ENCODE measurements around the gene SPNS3.

Gene SPNS3

DNA sequence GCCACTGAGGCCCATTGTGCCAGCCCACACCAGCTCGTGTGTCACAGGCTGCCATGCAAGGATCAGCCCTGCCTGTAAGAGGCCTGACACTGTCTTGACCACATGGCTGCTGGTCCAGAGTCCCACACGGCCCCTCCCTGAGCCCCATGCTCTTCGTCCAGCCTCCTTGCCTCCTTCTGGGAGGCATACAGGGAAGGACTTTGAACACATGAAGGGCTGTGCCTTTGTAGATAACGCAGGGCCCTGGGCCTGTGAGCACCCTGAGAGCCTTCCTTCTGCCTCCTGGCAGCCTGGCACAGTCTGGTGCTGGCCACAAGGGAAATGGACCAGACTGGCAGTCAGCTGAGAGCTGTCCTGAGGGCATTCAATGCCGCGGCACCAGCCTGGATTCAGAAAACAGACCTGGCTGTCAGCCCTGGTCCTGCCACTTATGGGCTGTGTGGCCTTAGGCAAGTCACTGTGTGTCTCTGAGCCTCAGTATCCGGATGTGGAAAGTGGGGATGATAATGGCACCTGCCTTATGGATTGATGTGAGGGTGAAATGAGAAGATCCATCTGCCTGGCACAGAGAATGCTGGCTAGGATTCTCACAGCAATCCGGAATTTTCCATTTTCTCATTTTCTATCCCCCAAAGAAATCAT lies 45.7 kb downstream of the SPNS3 start:
- no peak overlapping the region for H3K4me3 ChIP-seq (ENCODE audit: control insufficient read depth, low read depth, low read length)
- no peak for DNase-seq (ENCODE audit: low read depth)
- no peak for TF ChIP-seq CTCF (IDR thresholded peaks at IDR 0.05; ENCODE audit: control insufficient read depth, insufficient read depth, low read depth, low read length, missing control alignments)

DNA sequence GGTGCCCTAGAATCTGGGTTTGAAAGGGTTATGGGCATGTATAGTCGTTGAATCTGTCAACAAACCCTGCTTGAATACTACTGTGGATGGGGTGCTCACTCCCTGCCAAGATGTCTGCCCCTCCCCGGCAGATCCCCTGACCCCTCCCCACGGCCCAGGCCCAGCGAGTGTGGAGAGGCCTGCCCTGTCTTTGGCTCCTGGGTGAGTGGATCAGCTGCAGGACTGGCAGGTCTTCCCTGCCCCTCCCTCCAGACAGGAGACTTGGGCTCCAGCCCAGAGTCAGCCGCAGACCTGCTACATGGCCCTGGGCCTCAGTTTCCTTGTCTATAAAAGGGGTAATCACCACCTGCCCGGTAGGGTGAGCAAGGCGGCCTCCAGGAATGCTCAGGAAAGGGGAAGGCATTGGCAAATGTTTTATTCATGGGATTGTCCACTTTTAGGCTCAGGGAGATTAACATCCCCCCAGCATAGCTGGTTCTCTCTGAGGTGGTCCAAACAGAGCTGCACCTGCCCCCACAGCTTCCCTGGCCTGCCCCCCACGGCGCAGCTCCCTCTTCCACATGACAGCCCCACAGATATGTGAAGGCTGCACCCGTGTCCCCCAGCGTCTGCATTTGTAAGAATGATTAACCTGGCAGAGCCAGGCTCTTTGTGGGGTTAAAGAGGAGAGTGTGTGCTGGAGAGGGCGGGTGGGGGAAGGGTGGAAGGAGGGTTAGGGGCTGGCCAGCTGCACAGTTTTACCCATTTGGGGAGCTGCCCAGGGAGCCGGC lies 46.4 kb downstream of the SPNS3 start:
- H3K4me3 ChIP-seq (ENCODE audit: control insufficient read depth, low read depth, low read length) = no peak overlapping the region
- no peak for DNase-seq (ENCODE audit: low read depth)
- no peak for TF ChIP-seq CTCF (IDR thresholded peaks at IDR 0.05; ENCODE audit: control insufficient read depth, insufficient read depth, low read depth, low read length, missing control alignments)

- TF ChIP-seq CTCF (IDR thresholded peaks at IDR 0.05; ENCODE audit: control insufficient read depth, insufficient read depth, low read depth, low read length, missing control alignments) = no peak
- no peak for DNase-seq (ENCODE audit: low read depth)
These were observed 47.5 kb downstream of the SPNS3 start for GRCh38 chr17:4480929-4481898.

DNA sequence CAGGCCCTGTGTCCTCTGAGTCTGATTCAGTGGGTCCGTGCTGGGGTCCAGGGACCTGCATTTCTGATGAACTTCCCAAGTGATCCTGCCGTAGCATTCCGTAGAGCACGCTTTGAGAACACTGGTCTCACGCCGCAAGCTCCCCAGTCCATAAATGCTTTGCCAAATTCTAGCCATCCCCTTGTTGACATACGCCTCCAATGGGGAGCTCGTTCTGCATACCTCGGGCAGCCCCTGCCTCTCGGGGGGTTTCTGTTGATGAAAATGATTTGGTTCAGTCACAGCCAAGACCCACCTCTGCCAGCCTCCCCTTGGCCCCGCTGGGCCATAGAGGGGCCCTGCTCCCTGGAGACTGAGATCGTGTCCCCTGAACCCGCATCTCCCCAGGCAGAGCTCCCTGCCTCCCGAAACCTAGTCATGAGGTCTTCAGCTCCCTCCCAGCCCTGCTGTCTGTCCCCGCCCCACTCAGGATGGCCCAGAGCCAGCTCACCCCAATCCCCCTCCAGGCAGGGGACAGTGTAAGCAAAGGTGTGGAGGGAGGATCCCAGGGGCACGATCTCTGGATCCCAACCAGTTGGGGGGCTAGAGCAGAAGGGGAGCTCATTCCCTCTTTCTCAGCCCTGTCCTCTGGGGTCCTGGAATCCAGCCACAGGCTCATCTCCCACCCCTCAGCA lies 48.7 kb downstream of the SPNS3 start:
- no peak for TF ChIP-seq CTCF (IDR thresholded peaks at IDR 0.05; ENCODE audit: control insufficient read depth, insufficient read depth, low read depth, low read length, missing control alignments)
- H3K4me3 ChIP-seq (ENCODE audit: control insufficient read depth, low read depth, low read length) = no peak overlapping the region
- DNase-seq (ENCODE audit: low read depth) = no peak

More at GRCh38 chr17:4480929-4481898, 47.5 kb downstream of the SPNS3 start:
- no peak overlapping the region for H3K4me3 ChIP-seq (ENCODE audit: control insufficient read depth, low read depth, low read length)

GRCh38 chr17:4483012-4483840 lies 49.5 kb downstream of the SPNS3 start:
- DNase-seq (ENCODE audit: low read depth) = no peak
- TF ChIP-seq CTCF (IDR thresholded peaks at IDR 0.05; ENCODE audit: control insufficient read depth, insufficient read depth, low read depth, low read length, missing control alignments) = no peak
- H3K4me3 ChIP-seq (ENCODE audit: control insufficient read depth, low read depth, low read length) = no peak overlapping the region
